Smooth muscle cell (in vitro differentiated cells): ENCODE measurements around the gene TGFB3. TPM values are rescaled to one million over a fixed set of nuclear protein-coding genes. Genes with fewer than 3 reads are reported as not detected.

ENCODE experiments used
- DNase-seq: peaks from one replicate; lab custom pipeline; 2025; ENCODE audit not compliant: unreplicated experiment; lab: John Stamatoyannopoulos, UW
- H2AFZ ChIP-seq: fragments of 200-600 bp; sonication (generic); 2 replicates; pipeline ENCODE4 v1.6.0; 2016; ENCODE audit warnings: antibody characterized with exemption, low read depth, mild to moderate bottlenecking
- H3F3A ChIP-seq: fragments of 200-600 bp; sonication (generic); 2 replicates; pipeline ENCODE4 v1.6.0; 2017; ENCODE audit warnings: antibody characterized with exemption, low read depth
- H3K27ac ChIP-seq: fragments of 200-600 bp; sonication (generic); 2 replicates; pipeline ENCODE4 v1.5.1; 2016; ENCODE audit warnings: low read depth, mild to moderate bottlenecking
- H3K27me3 ChIP-seq: fragments of 200-600 bp; sonication (generic); 2 replicates; pipeline ENCODE4 v1.6.1; 2016; ENCODE audit warnings: low read depth, mild to moderate bottlenecking
- H3K36me3 ChIP-seq: fragments of 200-600 bp; sonication (generic); 2 replicates; pipeline ENCODE4 v1.5.1; 2016; ENCODE audit warnings: low read depth
- H3K4me1 ChIP-seq: fragments of 200-600 bp; sonication (generic); 2 replicates; pipeline ENCODE4 v1.5.1; 2016; ENCODE audit warnings: low read depth
- H3K4me2 ChIP-seq: fragments of 200-600 bp; sonication (generic); 2 replicates; pipeline ENCODE4 v1.6.0; 2016; ENCODE audit warnings: mild to moderate bottlenecking
- H3K4me3 ChIP-seq: fragments of 200-600 bp; sonication (generic); 2 replicates; pipeline ENCODE4 v1.5.1; 2016; ENCODE audit warnings: mild to moderate bottlenecking
- H3K79me2 ChIP-seq: fragments of 200-600 bp; sonication (generic); 2 replicates; pipeline ENCODE4 v1.6.0; 2016; ENCODE audit warnings: low read depth, mild to moderate bottlenecking
- H3K9ac ChIP-seq: fragments of 200-600 bp; sonication (generic); 2 replicates; pipeline ENCODE4 v1.6.0; 2016; ENCODE audit warnings: low read depth
- H3K9me3 ChIP-seq: fragments of 200-600 bp; sonication (generic); replicated peaks from 2 replicates; pipeline ENCODE4 v1.5.1; 2016; ENCODE audit warnings: low read depth
- H4K20me1 ChIP-seq: fragments of 200-600 bp; sonication (generic); 2 replicates; pipeline ENCODE4 v1.6.0; 2016; ENCODE audit warnings: low read depth
- CTCF ChIP-seq: fragments of 200-600 bp; sonication (generic); IDR thresholded peaks from 2 replicates; pipeline ENCODE4 v1.5.1; 2017; ENCODE audit warnings: borderline replicate concordance, mild to moderate bottlenecking, antibody characterized with exemption; ENCODE audit not compliant: insufficient read depth, poor library complexity, severe bottlenecking
- WGBS: methylation state at CpG from one replicate; pipeline ENCODE4 v1.1.7; 2016; ENCODE audit warnings: low lambda C conversion rate; 5-methylcytosine and 5-hydroxymethylcytosine counted together
- polyA plus RNA-seq: library from polyadenylated mRNA; unstranded; fragments of >200 nt; fragmentation: Nextera tagmentation; extraction: Ambion mirVana; gene quantifications from 2 replicates; pipeline ENCODE4 v1.2.1, GENCODE V29; 2016
- total RNA-seq: library from RNA; depleted of rRNA; stranded (reverse); fragments of >200 nt; gene quantifications from 2 replicates; pipeline ENCODE4 v1.2.3, GENCODE V29; 2014

TGFB3 gene
- total and polyA plus RNA-seq, 2 experiments from 2014 or later = 63.4 to 103 TPM

GRCh38 chr14:76007379-76007778, 25.6 kb upstream of the TGFB3 start:
- no peak overlapping the region for H2AFZ ChIP-seq
- TF ChIP-seq CTCF = no peak
- H3K27me3 ChIP-seq = no peaks in the 10 kb centered on the region
- H3K9ac ChIP-seq = no peak overlapping the region
- no peak overlapping the region for H3K4me2 ChIP-seq
- no peaks in the 10 kb centered on the region for H3F3A ChIP-seq
- no peaks in the 10 kb centered on the region for H3K4me1 ChIP-seq
- 100% methylated on average over 1 of the region's 1 CpG for WGBS
- DNase-seq = no peak
- H3K36me3 ChIP-seq = peaks cover 25% of the 10 kb centered on the region
- H3K27ac ChIP-seq = no peak overlapping the region
- H3K79me2 ChIP-seq = no peaks in the 10 kb centered on the region
- peaks cover 8% of the 10 kb centered on the region for H3K9me3 ChIP-seq
- H4K20me1 ChIP-seq = peaks cover 15% of the 10 kb centered on the region
- no peak overlapping the region for H3K4me3 ChIP-seq

- Histone ChIP-seq H3K9me3 (peaks cover 8% of the 10 kb centered on the region), H3K9ac (no peak overlapping the region), H3K4me3 (no peak overlapping the region), H4K20me1 (peaks cover 15% of the 10 kb centered on the region), H3F3A (no peaks in the 10 kb centered on the region), H3K27me3 (no peaks in the 10 kb centered on the region), H3K4me2 (no peak overlapping the region), H2AFZ (no peak overlapping the region), H3K79me2 (no peaks in the 10 kb centered on the region), H3K4me1 (no peaks in the 10 kb centered on the region), H3K27ac (no peak overlapping the region), H3K36me3 (peaks cover 22% of the 10 kb centered on the region)
- no peak for TF ChIP-seq CTCF
- no peak for DNase-seq
- WGBS = 95% methylated on average over 2 of the region's 2 CpGs
Measured at GRCh38 chr14:76006253-76006652, 24.5 kb upstream of the TGFB3 start.

GRCh38 chr14:76002383-76002782, 20.6 kb upstream of the TGFB3 start:
- Histone ChIP-seq H3K4me3 (no peak overlapping the region), H3K27ac (no peak overlapping the region), H4K20me1 (peaks cover 13% of the 10 kb centered on the region), H3K36me3 (peaks cover 29% of the 10 kb centered on the region), H3K27me3 (no peaks in the 10 kb centered on the region), H3F3A (no peaks in the 10 kb centered on the region), H3K9me3 (peaks cover 8% of the 10 kb centered on the region), H2AFZ (no peak overlapping the region), H3K9ac (no peak overlapping the region), H3K4me1 (no peaks in the 10 kb centered on the region), H3K4me2 (no peak overlapping the region), H3K79me2 (no peaks in the 10 kb centered on the region)
- 93% methylated on average over 1 of the region's 1 CpG for WGBS
- no peak for TF ChIP-seq CTCF
- DNase-seq = no peak

GRCh38 chr14:75999511-76000190, 17.9 kb upstream of the TGFB3 start:
- no peak for TF ChIP-seq CTCF
- Histone ChIP-seq H3K36me3 (peaks cover 19% of the 10 kb centered on the region), H3K4me3 (no peak overlapping the region), H3K9ac (no peak overlapping the region), H4K20me1 (peaks cover 26% of the 10 kb centered on the region), H3K4me1 (no peaks in the 10 kb centered on the region), H3F3A (no peaks in the 10 kb centered on the region), H2AFZ (no peak overlapping the region), H3K79me2 (no peaks in the 10 kb centered on the region), H3K9me3 (peaks cover 3% of the 10 kb centered on the region), H3K27me3 (no peaks in the 10 kb centered on the region), H3K4me2 (no peak overlapping the region), H3K27ac (no peak overlapping the region)
- 95% methylated on average over 6 of the region's 6 CpGs for WGBS
- DNase-seq = no peak
